GM20000 (cell line): ENCODE results near the gene AK6.
A peak's percentile ranks its signal among the peaks of the same experiment; 100 is the strongest.
"Not testable (repeated sequence)": the region's sequence is repeated elsewhere in the genome, so short reads cannot be mapped to it uniquely, and the experiment has no call there.

Experiments used
- DNase-seq: peaks from one replicate; pipeline ENCODE4 v3.0.0; 2012; ENCODE audit warnings: low spot score
- TF ChIP-seq, protein P1 (sequence below): IDR thresholded peaks from 2 replicates; pipeline ENCODE4 v1.5.1; 2012; ENCODE audit warnings: mild to moderate bottlenecking, control low read depth; ENCODE audit errors: extremely low read depth, missing control alignments

Gene AK6

DNA sequence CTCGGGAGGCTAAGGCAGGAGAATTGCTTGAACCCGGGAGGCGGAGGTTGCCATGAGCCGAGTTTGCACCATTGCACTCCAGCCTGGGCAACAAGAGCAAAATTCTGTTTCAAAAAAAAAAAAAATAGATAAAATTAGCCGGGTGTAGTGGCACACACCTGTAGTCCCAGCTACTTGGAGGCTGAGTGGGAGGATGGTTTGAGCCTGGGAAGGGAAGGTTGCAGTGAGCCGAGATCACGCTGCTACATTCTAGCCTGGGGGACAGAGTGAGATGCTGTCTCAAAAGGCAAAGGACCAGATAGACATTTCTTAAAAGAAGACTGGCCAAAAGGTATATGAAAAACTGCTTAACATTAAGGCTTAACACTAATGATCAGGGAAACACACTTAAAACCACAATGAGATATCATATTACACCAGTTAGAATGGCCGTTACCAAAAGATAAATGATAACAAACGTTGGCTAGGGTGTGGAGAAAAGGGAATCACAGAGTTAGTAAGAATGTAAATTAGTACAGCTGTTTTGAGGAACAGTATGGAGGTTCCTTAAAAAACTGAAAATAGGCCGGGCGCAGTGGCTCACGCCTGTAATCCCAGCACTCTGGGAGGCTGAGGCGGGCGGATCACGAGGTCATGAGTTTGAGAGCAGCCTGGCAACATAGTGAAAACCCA, 35.5 kb upstream of the AK6 start:
- no peak for DNase-seq
- TF ChIP-seq, protein P1, sequence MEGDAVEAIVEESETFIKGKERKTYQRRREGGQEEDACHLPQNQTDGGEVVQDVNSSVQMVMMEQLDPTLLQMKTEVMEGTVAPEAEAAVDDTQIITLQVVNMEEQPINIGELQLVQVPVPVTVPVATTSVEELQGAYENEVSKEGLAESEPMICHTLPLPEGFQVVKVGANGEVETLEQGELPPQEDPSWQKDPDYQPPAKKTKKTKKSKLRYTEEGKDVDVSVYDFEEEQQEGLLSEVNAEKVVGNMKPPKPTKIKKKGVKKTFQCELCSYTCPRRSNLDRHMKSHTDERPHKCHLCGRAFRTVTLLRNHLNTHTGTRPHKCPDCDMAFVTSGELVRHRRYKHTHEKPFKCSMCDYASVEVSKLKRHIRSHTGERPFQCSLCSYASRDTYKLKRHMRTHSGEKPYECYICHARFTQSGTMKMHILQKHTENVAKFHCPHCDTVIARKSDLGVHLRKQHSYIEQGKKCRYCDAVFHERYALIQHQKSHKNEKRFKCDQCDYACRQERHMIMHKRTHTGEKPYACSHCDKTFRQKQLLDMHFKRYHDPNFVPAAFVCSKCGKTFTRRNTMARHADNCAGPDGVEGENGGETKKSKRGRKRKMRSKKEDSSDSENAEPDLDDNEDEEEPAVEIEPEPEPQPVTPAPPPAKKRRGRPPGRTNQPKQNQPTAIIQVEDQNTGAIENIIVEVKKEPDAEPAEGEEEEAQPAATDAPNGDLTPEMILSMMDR = no peak

DNA sequence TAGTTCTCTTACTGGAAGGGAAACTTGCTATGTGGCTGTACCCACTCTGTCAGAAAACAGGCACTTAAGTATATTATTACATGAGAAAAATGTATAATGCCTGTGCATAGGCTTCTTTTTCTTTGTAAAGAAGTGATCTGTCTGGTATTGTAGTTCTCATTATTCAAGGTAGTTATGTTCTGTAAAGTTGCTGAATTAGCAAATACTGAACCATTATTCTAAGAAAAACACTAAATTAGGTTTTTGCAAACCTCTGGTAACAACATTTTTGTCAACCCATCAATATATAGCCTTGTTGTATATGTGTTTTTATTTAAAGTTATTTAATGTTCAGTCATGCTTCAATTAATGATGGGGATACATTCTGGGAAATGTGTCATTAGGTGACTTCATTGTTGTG, 9.1 kb upstream of the AK6 start:
- DNase-seq = no peak
- TF ChIP-seq, protein P1 = no peak

DNA sequence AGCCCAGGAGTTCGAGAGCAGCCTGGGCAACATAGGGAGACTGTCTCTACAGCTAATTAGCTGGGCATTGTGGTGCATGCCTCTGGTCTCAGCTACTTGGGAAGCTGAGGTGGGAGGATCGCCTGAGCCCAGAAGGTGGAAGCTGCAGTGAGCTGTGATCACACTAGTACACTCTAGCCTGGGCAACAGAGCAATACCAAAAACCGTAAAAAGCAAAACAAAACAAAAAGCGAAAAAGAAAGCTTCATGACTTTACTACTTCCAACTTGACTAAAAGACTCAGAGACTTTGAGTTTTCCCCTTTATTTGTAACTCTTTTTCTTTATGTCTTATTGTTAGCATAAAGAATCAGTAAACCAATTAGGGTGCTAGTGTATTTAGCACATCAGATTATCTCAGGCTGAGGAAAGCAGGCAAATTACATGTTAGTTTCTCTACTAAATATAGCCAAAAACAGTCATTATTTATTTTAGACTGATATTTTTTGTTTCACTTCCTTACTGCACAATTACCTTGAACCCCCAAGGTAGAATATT, 5.7 kb upstream of the AK6 start:
- TF ChIP-seq, protein P1 = no peak

DNA sequence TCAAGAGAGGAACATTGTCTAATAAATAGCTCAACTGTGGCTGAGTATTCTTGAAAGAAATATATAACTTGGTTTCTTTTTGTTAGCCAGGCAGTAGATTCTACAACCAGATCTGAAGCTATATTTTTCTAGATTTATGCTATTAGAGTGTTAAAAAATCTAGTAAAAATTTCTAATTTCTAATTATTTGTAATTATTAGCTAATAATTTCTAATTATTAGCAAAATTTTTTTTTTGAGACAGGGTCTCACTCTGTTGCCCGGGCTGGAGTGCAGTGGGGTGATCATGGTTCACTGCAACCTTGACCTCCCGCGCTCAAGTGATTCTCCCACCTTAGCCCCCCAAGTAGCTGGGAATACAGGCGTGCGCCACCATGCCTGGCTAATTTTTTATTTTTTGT, 3.1 kb upstream of the AK6 start:
- TF ChIP-seq, protein P1 = no peak
- no peak for DNase-seq

More for the DNA sequence above, 5.7 kb upstream of the AK6 start:
- DNase-seq = peak; percentile 47

DNA sequence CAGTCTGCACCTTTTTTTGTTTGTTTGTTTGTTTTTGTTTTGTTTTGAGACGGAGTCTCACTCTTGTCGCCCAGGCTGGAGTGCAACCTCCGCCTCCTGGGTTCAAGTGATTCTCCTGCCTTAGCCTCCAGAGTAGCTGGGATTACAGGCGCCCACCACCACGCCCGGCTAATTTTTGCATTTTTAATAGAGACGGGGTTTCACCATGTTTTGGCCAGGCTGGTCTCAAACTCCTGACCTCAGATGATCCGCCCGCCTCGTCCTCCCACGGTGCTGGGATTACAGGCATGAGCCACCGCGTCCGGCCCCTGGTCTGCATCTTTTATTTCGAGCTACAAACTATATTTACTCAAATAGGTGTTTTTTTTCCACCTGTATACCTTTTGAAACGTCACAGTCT, 1.0 kb upstream of the AK6 start:
- DNase-seq = not testable (repeated sequence)

DNA sequence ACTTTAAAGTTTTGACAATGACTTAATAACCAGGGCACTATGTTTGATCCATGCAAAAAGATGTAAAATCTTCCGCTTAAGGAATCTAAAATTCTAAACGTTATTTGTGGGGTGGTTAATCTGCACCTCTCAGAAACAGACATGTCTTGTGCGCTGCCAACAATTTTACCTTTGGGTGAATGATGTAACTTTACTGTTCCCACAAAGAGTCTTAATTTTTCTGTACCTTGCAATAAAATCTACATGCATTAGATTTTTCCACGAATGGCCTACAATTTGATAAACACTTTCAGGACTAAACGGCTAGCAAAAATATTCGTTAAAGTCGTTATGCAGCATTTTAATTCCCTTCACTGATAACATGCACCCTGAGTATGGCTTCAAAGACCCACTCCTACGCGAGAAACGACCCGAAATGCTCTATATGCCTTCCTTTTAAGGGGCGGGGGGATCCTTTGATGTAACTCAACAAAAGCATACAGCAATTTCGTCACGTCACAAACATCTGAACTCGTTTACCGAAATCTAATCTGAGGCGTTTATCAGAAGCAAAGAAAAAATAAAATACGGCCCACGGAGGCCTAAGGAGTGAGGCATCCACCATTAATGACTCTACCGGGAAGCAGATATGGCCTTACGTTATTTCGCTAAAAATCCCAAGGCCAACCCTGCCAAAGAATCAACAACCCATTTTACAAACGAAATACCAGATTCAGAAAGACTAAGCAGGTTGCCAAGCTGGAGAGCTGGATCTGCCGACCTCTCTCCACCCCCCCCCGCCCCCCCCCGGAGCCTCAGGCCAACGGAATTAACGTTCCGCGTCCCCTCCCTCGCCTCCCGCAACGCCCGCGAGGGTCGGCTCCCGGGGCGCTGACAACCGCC, 621 bp downstream of the AK6 start:
- TF ChIP-seq, protein P1 = no peak

DNA sequence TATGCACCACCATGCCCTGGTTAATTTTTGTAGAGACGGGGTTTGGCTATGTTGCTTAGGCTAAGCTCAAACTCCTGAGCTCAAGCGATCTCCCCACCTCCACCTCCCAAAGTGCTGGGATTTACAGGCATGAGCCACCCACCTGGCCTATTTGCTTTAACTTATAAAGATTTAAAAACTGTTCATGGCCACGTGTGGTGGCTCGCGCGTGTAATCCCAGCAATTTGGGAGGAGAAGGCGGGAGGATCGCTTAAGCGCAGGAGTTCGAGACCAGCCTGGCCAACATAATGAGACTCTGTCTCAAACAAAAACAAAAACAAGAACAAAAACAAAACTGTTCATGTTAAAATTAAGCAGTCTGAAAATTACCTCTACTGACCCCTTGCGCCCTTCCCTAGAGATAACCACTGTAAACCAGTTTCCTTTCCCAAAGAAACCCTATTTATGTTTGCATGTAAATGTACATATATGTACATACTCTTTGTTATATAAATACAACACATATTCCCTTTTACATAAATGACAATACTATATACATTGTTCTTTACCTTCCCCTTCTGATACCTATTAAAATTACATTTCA, 1.5 kb downstream of the AK6 start:
- no peak for DNase-seq

More for the DNA sequence above, 621 bp downstream of the AK6 start:
- DNase-seq = no peak

More for the DNA sequence above, 1.5 kb downstream of the AK6 start:
- TF ChIP-seq, protein P1 = peak; percentile 18
